AG10803 (cell line): ENCODE results near the gene GRIK3.

Experiments used
- DNase-seq: peaks from one replicate; pipeline ENCODE4 v3.0.0; 2010; ENCODE audit warnings: low read depth
- H3K4me3 ChIP-seq: 2 replicates; pipeline ENCODE4 v1.5.1; 2011; ENCODE audit warnings: mild to moderate bottlenecking, low read length, control low read depth
- CTCF ChIP-seq: conservative IDR thresholded peaks from 2 replicates; pipeline ENCODE4 v1.5.1; 2011; ENCODE audit warnings: mild to moderate bottlenecking, low read length, control low read depth, inconsistent platforms

GRIK3 gene

GRCh38 chr1:36763771-36764170 lies 270.5 kb downstream of the GRIK3 start:
- no peak for DNase-seq
- no peak for TF ChIP-seq CTCF
- H3K4me3 ChIP-seq = no peak overlapping the region

- DNase-seq = no peak
- H3K4me3 ChIP-seq = no peak overlapping the region
- TF ChIP-seq CTCF = no peak
Measured at GRCh38 chr1:36762174-36762573, 272.1 kb downstream of the GRIK3 start.

GRCh38 chr1:36761113-36761512 lies 273.2 kb downstream of the GRIK3 start:
- no peak overlapping the region for H3K4me3 ChIP-seq
- no peak for DNase-seq

GRCh38 chr1:36760081-36760480 lies 274.2 kb downstream of the GRIK3 start:
- TF ChIP-seq CTCF = no peak
- H3K4me3 ChIP-seq = no peak overlapping the region
- no peak for DNase-seq

More at GRCh38 chr1:36761113-36761512, 273.2 kb downstream of the GRIK3 start:
- no peak for TF ChIP-seq CTCF

- DNase-seq = no peak
- no peak for TF ChIP-seq CTCF
Measured at GRCh38 chr1:36759355-36759754, 275.0 kb downstream of the GRIK3 start.

GRCh38 chr1:36755303-36756230 lies 278.7 kb downstream of the GRIK3 start:
- H3K4me3 ChIP-seq = no peak overlapping the region
- DNase-seq = no peak
- TF ChIP-seq CTCF = no peak

More at GRCh38 chr1:36759355-36759754, 275.0 kb downstream of the GRIK3 start:
- H3K4me3 ChIP-seq = no peak overlapping the region

GRCh38 chr1:36754366-36754765 lies 279.9 kb downstream of the GRIK3 start:
- no peak overlapping the region for H3K4me3 ChIP-seq
- no peak for DNase-seq
- no peak for TF ChIP-seq CTCF
